GM12864 (cell line): ENCODE data around the gene MMP23B.

Experiments used
- DNase-seq: peaks from one replicate; pipeline ENCODE4 v3.0.0-alpha.2; 2011; ENCODE audit warnings: low read depth
- H3K4me3 ChIP-seq: 2 replicates; pipeline ENCODE4 v1.5.1; 2011; ENCODE audit warnings: mild to moderate bottlenecking, low read depth, low read length, control low read depth
- CTCF ChIP-seq: IDR thresholded peaks from 2 replicates; pipeline ENCODE4 v1.5.1; 2011; ENCODE audit warnings: low read depth, mild to moderate bottlenecking, moderate library complexity, low read length, control low read depth, inconsistent platforms; ENCODE audit errors: missing control alignments

MMP23B gene

GRCh38 chr1:1624443-1625403, 7.2 kb upstream of the MMP23B start:
- no peak overlapping the region for H3K4me3 ChIP-seq
- DNase-seq, result no peak
- TF ChIP-seq CTCF, result no peak

- no peak for TF ChIP-seq CTCF
- no peak overlapping the region for H3K4me3 ChIP-seq
- DNase-seq, result no peak
These were observed 6.6 kb upstream of the MMP23B start for GRCh38 chr1:1625404-1625775.

- no peak for DNase-seq
- no peak for TF ChIP-seq CTCF
These were observed 6.2 kb upstream of the MMP23B start for GRCh38 chr1:1625824-1626206.

GRCh38 chr1:1626207-1627141, 5.5 kb upstream of the MMP23B start:
- no peak for TF ChIP-seq CTCF
- no peak overlapping the region for H3K4me3 ChIP-seq
- DNase-seq, result no peak

More at GRCh38 chr1:1625824-1626206, 6.2 kb upstream of the MMP23B start:
- no peak overlapping the region for H3K4me3 ChIP-seq

GRCh38 chr1:1627261-1627828, 4.6 kb upstream of the MMP23B start:
- no peak for DNase-seq
- TF ChIP-seq CTCF, result no peak
- H3K4me3 ChIP-seq, result no peak overlapping the region

GRCh38 chr1:1627829-1628753, 3.9 kb upstream of the MMP23B start:
- TF ChIP-seq CTCF, result no peak
- no peak for DNase-seq
- no peak overlapping the region for H3K4me3 ChIP-seq
